K562 (cell line): ENCODE data around the gene SAMD11. TPM values are rescaled to one million over a fixed set of nuclear protein-coding genes. Genes with fewer than 3 reads are reported as not detected.

ENCODE experiments used
- BCLAF1 ChIP-seq, 2 experiments: fragments of 450-650 bp in 1 of 2; IDR thresholded peaks; 2 replicates each; pipeline ENCODE4 v1.6.1; 2011 to 2017; ENCODE audit warnings: low read depth in 2 of 2, antibody characterized with exemption in 1 of 2, borderline replicate concordance in 1 of 2, low read length in 1 of 2, mild to moderate bottlenecking in 1 of 2, mixed read lengths in 1 of 2; ENCODE audit not compliant: control insufficient read depth in 1 of 2
- HDAC1 ChIP-seq, 2 experiments: fragments of 450-650 bp; IDR thresholded peaks; 2 replicates each; pipeline ENCODE4 v1.6.1; 2016 to 2017; ENCODE audit warnings: inconsistent platforms in 1 of 2, mild to moderate bottlenecking in 1 of 2, moderate library complexity in 1 of 2
- PTTG1 ChIP-seq: fragments of 450-650 bp; IDR thresholded peaks from 2 replicates; pipeline ENCODE4 v1.6.1; 2016; ENCODE audit warnings: low read depth, mild to moderate bottlenecking, missing genetic modification characterization, missing compliant biosample characterization
- RERE ChIP-seq: sonication (generic); formaldehyde crosslinking; IDR thresholded peaks from 2 replicates; pipeline ENCODE4 v1.8.0; 2023; ENCODE audit warnings: missing genetic modification reagents, mild to moderate bottlenecking, borderline replicate concordance
- SMARCC2 ChIP-seq: fragments of 450-650 bp; IDR thresholded peaks from 2 replicates; pipeline ENCODE4 v1.6.1; 2017; ENCODE audit warnings: antibody characterized with exemption, moderate library complexity, mild to moderate bottlenecking, low read depth
- TRIM25 ChIP-seq: fragments of 450-650 bp; IDR thresholded peaks from 2 replicates; pipeline ENCODE4 v1.7.0; 2016; ENCODE audit warnings: borderline replicate concordance
- YY1 ChIP-seq, 3 experiments: IDR thresholded peaks; 2 replicates each; pipeline ENCODE4 v1.6.1; 2011; ENCODE audit warnings: low read length in 2 of 3, mild to moderate bottlenecking in 2 of 3, moderate library complexity in 2 of 3, borderline replicate concordance in 1 of 3, control low read depth in 1 of 3, low read depth in 1 of 3; ENCODE audit not compliant: insufficient read depth in 3 of 3, insufficient replicate concordance in 2 of 3, control insufficient read depth in 1 of 3, insufficient read length in 1 of 3; ENCODE audit errors: extremely low read depth in 1 of 3
- ZMIZ1 ChIP-seq, 2 experiments: fragments of 150-350 bp in 1 of 2; IDR thresholded peaks; 2 replicates each; pipeline ENCODE4 v1.6.1; 2012 to 2016; ENCODE audit warnings: low read depth in 2 of 2, low read length in 2 of 2, mild to moderate bottlenecking in 1 of 2, moderate library complexity in 1 of 2
- ZNF212 ChIP-seq: fragments of 450-650 bp; formaldehyde crosslinking; IDR thresholded peaks from 2 replicates; pipeline ENCODE4 v1.4.0; 2020; ENCODE audit warnings: mild to moderate bottlenecking
- polyA plus RNA-seq, 8 experiments: library from polyadenylated mRNA; depleted of rRNA in 4 of 8; stranded (reverse) in 5 of 8; unstranded in 3 of 8; fragments of >200 nt; fragmentation: Nextera tagmentation in 2 of 8; fragmentation: Illumina TruSeq in 1 of 8; extraction: Ambion mirVana in 2 of 8; extraction: Trizol in 1 of 8; gene quantifications; 2 replicates each; pipeline versions ENCODE4 v1.2.1 to v1.2.3, GENCODE V29; 2011 to 2014; ENCODE audit warnings: inconsistent platforms in 1 of 8, missing spikeins in 1 of 8
- total RNA-seq, 7 experiments: library from RNA; depleted of rRNA in 6 of 7; stranded (reverse); fragments of >200 nt in 6 of 7; fragmentation: Illumina TruSeq in 2 of 7; extraction: Trizol in 2 of 7; gene quantifications; 2 replicates each; pipeline versions ENCODE4 v1.2.1 to v1.2.3, GENCODE V29; 2011 to 2021; ENCODE audit warnings: low replicate concordance in 1 of 7

The SAMD11 gene
- total and polyA plus RNA-seq, 9 of the 15 experiments (the other 6 are each of a cell fraction or from before 2014, with no cell fraction given): 0.07 to 0.82 (median 0.11) TPM; not detected in 2

- TF ChIP-seq HDAC1 (IDR thresholded peaks at IDR 0.05) (no peak), YY1 (IDR thresholded peaks at IDR 0.05; ENCODE audit: borderline replicate concordance in 1 of 3, control insufficient read depth in 1 of 3, extremely low read depth in 1 of 3, insufficient read depth in 3 of 3, insufficient read length in 1 of 3, insufficient replicate concordance in 2 of 3, low read depth in 1 of 3, low read length in 2 of 3) (peak in 2 of 3 experiments; percentile 83 to 84), PTTG1 (tag) (no peak), BCLAF1 (IDR thresholded peaks at IDR 0.05; ENCODE audit: borderline replicate concordance in 1 of 2, control insufficient read depth in 1 of 2, low read depth in 2 of 2, low read length in 1 of 2) (0 out of 4 replicates have a peak, but pooled peaks of 1 of the 2 experiments have one; percentile 50), ZMIZ1 (IDR thresholded peaks at IDR 0.05; ENCODE audit: low read depth in 2 of 2, low read length in 2 of 2) (peak in 1 of 2 experiments; percentile 62; a peak in 1 of 4 replicates), SMARCC2 (no peak), ZNF212 (no peak), RERE (CRISPR knock-in tag) (no peak; the same call in 1 of the 2 replicates), TRIM25 (no peak)
These were observed 19.3 kb upstream of the SAMD11 start (continued) for GRCh38 chr1:904310-904950.
